GM19467 (cell line): Measurements from ENCODE around the gene MGMT.

Experiments
- ATAC-seq: cut with Tn5 transposase; IDR thresholded peaks from one replicate; pipeline ENCODE4 v1.9.1; 2021; ENCODE audit warnings: mild to moderate bottlenecking, moderate library complexity; ENCODE audit not compliant: unreplicated experiment

Gene MGMT

GRCh38 chr10:129767751-129768150, 300.7 kb downstream of the MGMT start:
- no peak for ATAC-seq

GRCh38 chr10:129768437-129769355, 301.7 kb downstream of the MGMT start:
- no peak for ATAC-seq

GRCh38 chr10:129769381-129770116, 302.5 kb downstream of the MGMT start:
- ATAC-seq, result no peak

- ATAC-seq, result no peak
Observed at GRCh38 chr10:129770286-129770685, 303.2 kb downstream of the MGMT start.

GRCh38 chr10:129771024-129771423, 304.0 kb downstream of the MGMT start:
- no peak for ATAC-seq

- no peak for ATAC-seq
Observed at GRCh38 chr10:129771576-129771975, 304.5 kb downstream of the MGMT start.

GRCh38 chr10:129771991-129772431, 305.0 kb downstream of the MGMT start:
- no peak for ATAC-seq

- no peak for ATAC-seq
Observed at GRCh38 chr10:129772468-129773358, 305.7 kb downstream of the MGMT start.

GRCh38 chr10:129773359-129773990, 306.4 kb downstream of the MGMT start:
- ATAC-seq, result no peak

GRCh38 chr10:129774082-129774735, 307.2 kb downstream of the MGMT start:
- ATAC-seq, result no peak

GRCh38 chr10:129774736-129775401, 307.8 kb downstream of the MGMT start:
- ATAC-seq, result no peak

- no peak for ATAC-seq
Observed at GRCh38 chr10:129775681-129776080, 308.6 kb downstream of the MGMT start.

- no peak for ATAC-seq
Observed at GRCh38 chr10:129777687-129778086, 310.6 kb downstream of the MGMT start.

GRCh38 chr10:129778571-129778970, 311.5 kb downstream of the MGMT start:
- ATAC-seq, result no peak

- no peak for ATAC-seq
Observed at GRCh38 chr10:129779126-129780111, 312.4 kb downstream of the MGMT start.

GRCh38 chr10:129780198-129780597, 313.2 kb downstream of the MGMT start:
- ATAC-seq, result no peak

- ATAC-seq, result no peak
Observed at GRCh38 chr10:129780901-129781795, 314.1 kb downstream of the MGMT start.
